T-cell (primary cell): ENCODE measurements around the gene SHCBP1L. TPM values are rescaled to one million over a fixed set of nuclear protein-coding genes. Genes with fewer than 3 reads are reported as not detected.

ENCODE experiments used
- ATAC-seq, 4 experiments: fragments of 200-7000 bp in 3 of 4; fragments of 150-1000 bp in 1 of 4; cut with Tn5 transposase; replicated peaks in 1 of 4; 1 replicate in 3 of 4; 2 replicates in 1 of 4; pipeline ENCODE4 v1.10.0; 2021; ENCODE audit warnings: moderate library complexity in 3 of 4, mild to moderate bottlenecking in 2 of 4, moderate number of reproducible peaks in 1 of 4
- CTCF ChIA-PET, 2 donors: fragments of 300-600 bp; sonication (Branson Sonifier 250); formaldehyde crosslinking; loops; one replicate each; lab custom pipeline; 2022; ENCODE audit warnings: antibody characterized with exemption in 2 of 2; lab: Charles Lee
- POLR2A ChIA-PET, 2 donors: fragments of 300-600 bp; sonication (Branson Sonifier 250); formaldehyde crosslinking; loops; one replicate each; lab custom pipeline; 2022; ENCODE audit warnings: antibody characterized with exemption in 2 of 2; lab: Charles Lee
- DNase-seq, 35 experiments: peaks; one replicate each; pipeline versions ENCODE4 v3.0.0 to v3.0.0-alpha.2; 2013 to 2023
- H3K27ac ChIP-seq: one replicate; pipeline ENCODE4 v1.5.1; 2013; ENCODE audit warnings: low read length
- H3K27me3 ChIP-seq, 2 experiments: replicated peaks in 1 of 2; 1 replicate in 1 of 2; 2 replicates in 1 of 2; pipeline versions ENCODE4 v1.6.1 to v1.7.0; 2013; ENCODE audit warnings: low read length in 1 of 2, mixed read lengths in 1 of 2; ENCODE audit not compliant: control insufficient read depth in 2 of 2, insufficient read depth in 2 of 2; ENCODE audit errors: extremely low read depth in 1 of 2
- H3K36me3 ChIP-seq, 2 donors: 1 replicate in 1 of 2; 2 replicates in 1 of 2; pipeline versions ENCODE4 v1.6.1 to v1.7.0; 2013; ENCODE audit warnings: low read length in 1 of 2; ENCODE audit not compliant: control insufficient read depth in 2 of 2, insufficient read depth in 1 of 2; ENCODE audit errors: extremely low read depth in 1 of 2
- H3K4me1 ChIP-seq, 2 experiments: 1 replicate in 1 of 2; 2 replicates in 1 of 2; pipeline versions ENCODE4 v1.6.1 to v1.7.0; 2013; ENCODE audit warnings: low read length in 2 of 2, mixed read lengths in 1 of 2; ENCODE audit not compliant: insufficient read depth in 2 of 2, control insufficient read depth in 1 of 2; ENCODE audit errors: extremely low read depth in 1 of 2
- H3K4me3 ChIP-seq, 2 donors: 1 replicate in 1 of 2; 2 replicates in 1 of 2; pipeline versions ENCODE4 v1.5.1 to v1.7.0; 2013; ENCODE audit warnings: mild to moderate bottlenecking in 2 of 2, low read length in 1 of 2, moderate library complexity in 1 of 2; ENCODE audit not compliant: control insufficient read depth in 1 of 2; ENCODE audit errors: extremely low read depth in 1 of 2
- H3K9me3 ChIP-seq: 2 replicates; pipeline ENCODE4 v1.7.0; 2013
- H3K27ac Mint-ChIP-seq, 2 donors: one replicate each; pipeline ENCODE4 v1.8.0; 2020 to 2021; ENCODE audit warnings: mild to moderate bottlenecking in 2 of 2, mixed read lengths in 2 of 2
- H3K27me3 Mint-ChIP-seq, 2 donors: one replicate each; pipeline ENCODE4 v1.8.0; 2021 to 2022; ENCODE audit warnings: mixed read lengths in 2 of 2
- H3K36me3 Mint-ChIP-seq: one replicate; pipeline ENCODE4 v1.8.0; 2021; ENCODE audit warnings: mixed read lengths
- H3K4me1 Mint-ChIP-seq, 3 donors: one replicate each; pipeline ENCODE4 v1.8.0; 2020 to 2022; ENCODE audit warnings: mixed read lengths in 3 of 3, mild to moderate bottlenecking in 1 of 3
- H3K4me3 Mint-ChIP-seq, 3 donors: one replicate each; pipeline ENCODE4 v1.8.0; 2020 to 2022; ENCODE audit warnings: mild to moderate bottlenecking in 3 of 3, mixed read lengths in 3 of 3, moderate library complexity in 3 of 3
- H3K9me3 Mint-ChIP-seq, 3 donors: one replicate each; pipeline ENCODE4 v1.8.0; 2020 to 2022; ENCODE audit warnings: mixed read lengths in 3 of 3
- WGBS: methylation state at CpG from one replicate; pipeline ENCODE4 v1.1.5; 2013; ENCODE audit warnings: missing lambda C conversion rate; ENCODE audit not compliant: insufficient coverage; 5-methylcytosine and 5-hydroxymethylcytosine counted together
- total RNA-seq, 35 experiments: library from RNA in 6 of 35; stranded (reverse) in 6 of 35; fragments of 120-200 nt in 1 of 35; gene quantifications; one replicate each; pipeline versions ENCODE4 v1.2.1 to v1.2.4 and lab custom pipeline; 2013 to 2026

SHCBP1L gene
- total RNA-seq, 5 donors from 2014 or later (not counting 1 experiment from before 2014, with no cell fraction given) = not detected

DNA sequence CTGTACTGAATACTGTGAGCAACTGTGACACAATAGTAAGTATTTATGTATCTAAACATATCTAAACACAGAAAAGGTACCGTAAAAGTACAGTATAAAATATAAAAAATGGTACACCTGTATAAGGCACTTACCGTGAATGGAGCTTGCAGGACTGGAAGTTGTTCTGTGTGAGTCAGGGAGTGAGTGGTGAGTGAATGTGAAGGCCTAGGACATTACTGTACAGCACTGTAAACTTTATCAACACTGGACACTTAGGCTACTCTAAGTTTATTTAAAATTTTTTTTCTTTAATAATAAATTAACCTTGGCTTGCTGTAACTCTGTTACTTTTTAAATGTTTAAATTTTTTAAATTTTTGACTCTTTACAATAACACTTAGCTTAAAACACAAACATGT is 24.5 kb upstream of the SHCBP1L start:
- Histone ChIP-seq H3K4me1 (no peaks in the 10 kb centered on the region), H3K36me3 (no peaks in the 10 kb centered on the region), H3K27ac (no peak overlapping the region), H3K27me3 (no peaks in the 10 kb centered on the region), H3K4me3 (no peak overlapping the region), H3K9me3 (no peaks in the 10 kb centered on the region)
- ATAC-seq (no peak), DNase-seq (no peak)
- Mint-ChIP-seq H3K36me3 (no peaks in the 10 kb centered on the region), H3K4me1 (no peaks in the 10 kb centered on the region), H3K9me3 (no peaks in the 10 kb centered on the region), H3K27me3 (peaks cover 10 to 17% of the 10 kb centered on the region in 2 donors), H3K27ac (no peak overlapping the region), H3K4me3 (no peak overlapping the region)
- no CpG with 5 or more reads among the region's 2 CpGs for WGBS
- ChIA-PET CTCF (no interaction called here), POLR2A (no interaction called here)

DNA sequence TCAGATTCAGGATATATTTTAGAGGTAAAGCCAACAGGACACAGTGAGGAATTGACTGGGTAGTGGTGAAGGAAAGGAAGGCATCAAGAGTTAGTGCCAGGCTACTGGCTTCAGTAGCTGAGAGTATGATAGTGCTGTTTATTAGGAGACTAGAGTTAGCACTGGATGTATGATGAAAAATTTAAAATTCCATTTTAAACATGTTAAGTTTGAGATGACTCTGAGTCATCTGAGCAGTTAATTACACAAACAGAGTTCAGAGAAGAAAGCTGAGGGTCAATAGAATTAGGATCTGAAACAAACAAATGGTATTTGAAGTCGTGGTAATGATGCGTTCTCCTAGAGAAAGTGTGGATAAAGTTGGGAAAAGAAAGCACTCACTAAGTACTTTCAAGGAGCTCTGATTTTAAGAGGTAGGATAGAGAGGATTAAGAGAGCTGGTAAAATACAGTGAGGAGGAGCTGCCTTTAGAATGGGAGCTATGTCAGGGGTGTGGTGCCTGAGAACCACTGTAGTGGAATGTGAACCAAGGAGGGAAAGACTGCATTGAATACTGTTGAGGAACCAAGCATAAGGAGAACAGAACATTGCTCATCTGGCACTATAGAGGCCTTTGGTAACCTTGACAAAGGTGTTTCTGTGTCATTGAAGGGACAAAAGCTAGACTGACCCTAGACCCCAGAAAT is 21.7 kb upstream of the SHCBP1L start:
- Histone ChIP-seq H3K4me3 (no peak overlapping the region), H3K27ac (no peak overlapping the region), H3K4me1 (no peaks in the 10 kb centered on the region), H3K27me3 (no peaks in the 10 kb centered on the region), H3K9me3 (no peaks in the 10 kb centered on the region), H3K36me3 (no peaks in the 10 kb centered on the region)
- Mint-ChIP-seq H3K27ac (no peak overlapping the region), H3K4me3 (no peak overlapping the region), H3K36me3 (no peaks in the 10 kb centered on the region), H3K9me3 (no peaks in the 10 kb centered on the region), H3K27me3 (peaks cover 13 to 21% of the 10 kb centered on the region in 2 donors), H3K4me1 (no peaks in the 10 kb centered on the region)
- 85% methylated on average over 2 of the region's 2 CpGs for WGBS
- ATAC-seq = no peak
- POLR2A ChIA-PET = no interaction called here
- DNase-seq = no peak
- CTCF ChIA-PET = interaction anchor here in 1 of 2 donors (0.6 kb wide), 1 partner anchor 819 kb away, joined by 3 read pairs; no protein-coding TSS in a partner anchor

DNA sequence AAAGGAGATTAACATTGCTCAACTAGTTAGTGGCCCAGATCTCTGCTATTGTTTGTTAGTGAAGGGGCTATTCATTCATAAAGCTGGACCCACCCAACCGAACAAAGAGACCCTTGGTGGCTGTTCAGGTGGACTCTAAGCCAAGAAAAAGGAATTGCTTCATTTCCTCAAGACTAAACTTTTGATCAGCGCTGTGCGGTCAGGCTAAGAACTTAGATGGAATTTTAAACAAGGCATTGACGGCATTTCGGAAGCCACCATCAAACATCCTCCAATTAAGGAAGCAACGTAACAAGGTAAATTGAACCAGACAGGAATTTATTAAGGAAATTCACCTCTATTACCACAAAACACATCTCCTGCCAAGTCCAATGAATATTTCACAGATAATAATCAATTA is 19.9 kb upstream of the SHCBP1L start:
- WGBS = 90% methylated on average over 2 of the region's 6 CpGs
- ChIA-PET CTCF (no interaction called here), POLR2A (no interaction called here)
- Histone ChIP-seq H3K36me3 (no peaks in the 10 kb centered on the region), H3K27ac (no peak overlapping the region), H3K27me3 (no peaks in the 10 kb centered on the region), H3K4me3 (no peak overlapping the region), H3K4me1 (no peaks in the 10 kb centered on the region), H3K9me3 (no peaks in the 10 kb centered on the region)
- H3K4me3 Mint-ChIP-seq = no peak overlapping the region
- no peaks in the 10 kb centered on the region for H3K36me3 Mint-ChIP-seq
- no peaks in the 10 kb centered on the region for H3K4me1 Mint-ChIP-seq
- no peak for DNase-seq
- peaks cover 18 to 32% of the 10 kb centered on the region in 2 donors for H3K27me3 Mint-ChIP-seq
- H3K9me3 Mint-ChIP-seq = no peaks in the 10 kb centered on the region
- no peak overlapping the region for H3K27ac Mint-ChIP-seq
- ATAC-seq = no peak

DNA sequence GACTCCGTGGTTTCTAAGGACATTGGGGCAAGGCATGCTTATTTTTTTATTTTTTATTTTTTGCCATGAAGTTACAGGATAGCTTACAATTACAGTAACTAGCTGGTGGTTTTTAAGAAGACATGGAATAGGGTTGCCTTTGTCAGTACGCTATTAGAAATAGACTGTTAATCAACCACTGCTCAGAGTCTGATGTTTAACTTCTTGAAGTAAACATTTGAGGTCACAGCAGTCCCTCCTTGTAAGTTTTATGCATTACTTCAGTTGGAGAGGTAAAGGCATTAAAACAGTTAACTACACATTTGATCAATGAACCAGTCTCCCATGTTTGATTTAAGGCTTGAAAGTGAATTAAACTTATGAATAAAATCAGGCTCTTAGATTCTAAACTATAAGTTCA is 19.3 kb upstream of the SHCBP1L start:
- CTCF ChIA-PET = no interaction called here
- Mint-ChIP-seq H3K4me3 (no peak overlapping the region), H3K36me3 (no peaks in the 10 kb centered on the region), H3K9me3 (no peaks in the 10 kb centered on the region), H3K27me3 (peaks cover 18 to 32% of the 10 kb centered on the region in 2 donors), H3K27ac (no peak overlapping the region), H3K4me1 (no peaks in the 10 kb centered on the region)
- ATAC-seq = no peak
- Histone ChIP-seq H3K4me3 (no peak overlapping the region), H3K36me3 (no peaks in the 10 kb centered on the region), H3K4me1 (no peaks in the 10 kb centered on the region), H3K27ac (no peak overlapping the region), H3K27me3 (no peaks in the 10 kb centered on the region), H3K9me3 (no peaks in the 10 kb centered on the region)
- no peak for DNase-seq
- no CpG with 5 or more reads among the region's 2 CpGs for WGBS
- POLR2A ChIA-PET = no interaction called here

DNA sequence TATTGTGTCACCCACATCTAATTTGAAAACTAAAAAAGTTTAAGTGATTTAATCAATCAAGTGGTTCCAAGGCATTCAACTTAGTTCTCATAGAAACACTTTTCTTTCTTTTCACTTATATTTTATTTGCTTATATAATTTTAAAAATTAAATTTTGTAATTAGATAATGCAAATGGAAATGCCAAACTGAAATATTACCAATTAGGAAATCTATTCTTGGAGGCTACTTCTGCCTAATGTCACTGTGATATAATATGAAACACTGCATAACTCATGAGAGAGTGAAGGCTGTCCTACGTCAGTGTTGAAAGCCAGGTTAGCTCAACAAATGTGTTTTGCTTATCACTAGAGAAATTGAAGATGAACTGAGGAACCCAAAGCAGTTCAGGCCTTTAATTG is 18.3 kb upstream of the SHCBP1L start:
- POLR2A ChIA-PET = no interaction called here
- no peak overlapping the region for H3K4me3 Mint-ChIP-seq
- Histone ChIP-seq H3K36me3 (no peaks in the 10 kb centered on the region), H3K4me3 (no peak overlapping the region), H3K4me1 (no peaks in the 10 kb centered on the region), H3K27me3 (peaks cover 0 to 5% of the 10 kb centered on the region in 2 experiments), H3K27ac (no peak overlapping the region), H3K9me3 (no peaks in the 10 kb centered on the region)
- no peak overlapping the region for H3K27ac Mint-ChIP-seq
- WGBS = 80% methylated on average over 1 of the region's 1 CpG
- peaks cover 18 to 31% of the 10 kb centered on the region in 2 donors for H3K27me3 Mint-ChIP-seq
- no peaks in the 10 kb centered on the region for H3K9me3 Mint-ChIP-seq
- CTCF ChIA-PET = no interaction called here
- H3K36me3 Mint-ChIP-seq = no peaks in the 10 kb centered on the region
- H3K4me1 Mint-ChIP-seq = no peaks in the 10 kb centered on the region
- DNase-seq (no peak), ATAC-seq (no peak)

DNA sequence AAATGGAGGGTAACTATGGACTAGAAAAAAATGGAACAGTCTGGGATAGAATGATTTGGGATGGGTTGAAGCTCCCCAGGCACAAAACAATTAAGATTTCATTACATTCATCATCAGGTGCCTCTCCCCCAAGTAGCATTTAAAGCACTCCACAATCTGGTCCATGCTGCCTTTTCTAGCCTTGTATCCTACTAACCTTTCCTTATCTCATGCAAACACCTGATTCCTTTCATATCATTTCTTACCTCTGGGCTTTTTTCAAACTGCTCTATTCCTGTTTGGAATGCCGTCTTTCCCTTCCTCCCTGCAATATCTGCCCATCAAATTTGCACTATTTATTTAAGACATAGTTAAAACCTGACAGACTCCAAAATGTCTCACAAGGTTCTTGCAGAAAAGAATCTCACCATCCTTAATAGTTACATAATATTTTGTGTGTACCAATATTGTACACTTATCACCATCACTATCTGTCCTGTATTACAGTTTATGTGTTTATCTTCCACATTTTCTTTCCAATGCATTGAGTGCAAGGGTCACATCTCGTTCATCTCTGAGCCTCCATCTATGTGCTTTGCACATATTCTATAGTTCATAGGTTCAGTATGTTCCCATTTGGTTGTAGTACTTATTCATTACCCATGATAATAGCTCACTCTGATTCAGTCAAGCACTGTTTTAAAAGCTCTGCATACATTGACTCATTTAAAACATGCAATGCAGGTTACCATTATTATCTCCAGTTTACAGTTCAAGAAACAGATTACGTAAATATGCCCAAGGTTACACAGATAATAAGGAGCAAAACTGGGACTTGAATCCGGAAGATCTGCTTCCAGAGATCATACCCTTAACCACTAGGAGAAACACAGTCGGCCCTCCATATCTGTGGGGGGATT is 16.1 kb upstream of the SHCBP1L start:
- H3K27me3 ChIP-seq = peaks cover 0 to 9% of the 10 kb centered on the region in 2 experiments
- ATAC-seq = no peak
- H3K27ac ChIP-seq = no peak overlapping the region
- no peak overlapping the region for H3K27ac Mint-ChIP-seq
- WGBS = 75% methylated on average over 4 of the region's 5 CpGs
- ChIA-PET POLR2A (no interaction called here), CTCF (no interaction called here)
- H3K4me3 Mint-ChIP-seq = no peak overlapping the region
- H3K27me3 Mint-ChIP-seq = peaks cover 11 to 28% of the 10 kb centered on the region in 2 donors
- H3K4me1 Mint-ChIP-seq = no peaks in the 10 kb centered on the region
- H3K9me3 Mint-ChIP-seq = no peaks in the 10 kb centered on the region
- H3K36me3 ChIP-seq = no peaks in the 10 kb centered on the region
- H3K4me1 ChIP-seq = no peaks in the 10 kb centered on the region
- H3K4me3 ChIP-seq = no peak overlapping the region
- DNase-seq = no peak
- H3K9me3 ChIP-seq = no peaks in the 10 kb centered on the region
- no peaks in the 10 kb centered on the region for H3K36me3 Mint-ChIP-seq
